HG02884 (cell line): ENCODE measurements around the gene KCNK6.

ENCODE experiments used
- ATAC-seq: cut with Tn5 transposase; IDR thresholded peaks from one replicate; pipeline ENCODE4 v1.9.1; 2021; ENCODE audit warnings: mild to moderate bottlenecking, moderate library complexity; ENCODE audit not compliant: unreplicated experiment

Gene KCNK6

DNA sequence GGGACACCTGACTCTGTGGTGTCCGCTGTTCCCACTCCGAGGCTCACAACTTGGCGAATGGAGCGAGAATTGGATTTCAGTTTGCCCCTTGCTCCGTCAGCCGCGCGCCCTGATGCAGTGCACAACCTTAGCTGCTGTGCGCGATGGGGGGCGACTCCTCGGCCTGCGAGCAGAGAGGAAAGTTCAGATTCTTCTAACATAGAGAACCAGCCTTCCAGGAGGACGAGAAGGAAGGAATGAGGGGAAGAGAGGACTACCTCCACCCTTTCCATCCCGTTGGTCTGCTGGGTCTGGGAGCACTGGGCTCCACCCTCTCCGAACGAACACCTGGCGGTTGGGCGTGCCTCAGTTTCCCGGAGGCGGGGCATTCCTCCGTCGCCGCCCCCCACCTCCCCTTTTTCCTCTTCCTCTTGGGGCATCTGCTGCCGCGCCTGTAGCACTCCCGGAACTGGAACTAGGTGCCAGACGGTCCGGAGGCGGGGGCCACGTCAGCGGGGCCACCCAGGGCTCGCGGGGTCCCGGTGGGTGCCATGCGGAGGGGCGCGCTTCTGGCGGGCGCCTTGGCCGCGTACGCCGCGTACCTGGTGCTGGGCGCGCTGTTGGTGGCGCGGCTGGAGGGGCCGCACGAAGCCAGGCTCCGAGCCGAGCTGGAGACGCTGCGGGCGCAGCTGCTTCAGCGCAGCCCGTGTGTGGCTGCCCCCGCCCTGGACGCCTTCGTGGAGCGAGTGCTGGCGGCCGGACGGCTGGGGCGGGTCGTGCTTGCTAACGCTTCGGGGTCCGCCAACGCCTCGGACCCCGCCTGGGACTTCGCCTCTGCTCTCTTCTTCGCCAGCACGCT, at the start of gene KCNK6:
KCNK6 (plus strand) TSS at position 425 of the 838 bp plus-strand sequence; CDS start at position 531, 106 bp downstream.
- no peak for ATAC-seq

DNA sequence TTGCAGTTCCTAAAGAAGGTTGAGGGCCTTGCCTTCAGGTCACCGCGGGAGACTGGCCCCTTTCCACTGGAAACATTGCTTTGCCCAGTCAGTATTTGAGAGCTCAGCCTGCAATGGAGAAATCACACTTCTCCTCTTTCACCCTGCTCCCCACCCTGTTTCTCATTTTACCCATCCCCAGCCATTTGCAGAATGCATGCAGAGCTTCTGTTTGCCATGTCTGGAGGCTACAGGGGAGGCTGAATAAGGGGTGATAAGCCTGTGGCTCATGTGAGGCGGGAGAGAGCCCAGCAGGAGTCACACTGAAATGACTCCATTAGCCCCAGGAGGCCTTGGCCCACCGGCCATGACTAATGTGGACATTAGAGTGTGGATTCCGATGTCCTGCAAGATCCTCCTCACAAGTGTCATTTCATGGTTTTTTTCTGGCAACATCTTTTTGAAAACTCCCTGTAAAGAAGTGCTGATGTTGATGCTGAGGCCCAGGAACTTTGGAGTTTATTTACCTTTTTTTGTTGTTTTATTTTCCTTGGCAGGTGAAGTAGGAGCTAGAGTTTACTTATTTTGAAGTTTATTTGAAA, 49.0 kb upstream of the KCNK6 start:
- no peak for ATAC-seq

DNA sequence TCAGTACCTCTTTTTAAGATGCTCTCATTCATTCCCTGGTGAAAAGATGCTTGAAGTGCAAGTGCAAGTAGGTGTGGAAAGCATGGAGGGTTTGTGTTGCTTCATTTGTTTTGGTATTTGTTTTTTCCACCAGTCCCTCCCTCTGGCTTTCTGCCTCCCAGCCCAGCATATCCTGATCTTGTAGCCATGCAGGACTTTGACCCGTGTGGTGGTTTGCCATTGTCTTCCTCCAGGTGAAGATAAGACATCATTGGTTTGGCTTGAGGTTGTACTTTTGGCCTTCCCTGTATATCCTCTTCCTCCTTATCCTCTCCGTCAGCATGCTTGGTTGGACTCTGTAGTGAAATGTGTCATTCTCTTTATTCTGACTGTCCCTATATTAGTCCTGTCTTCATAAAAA, 46.1 kb upstream of the KCNK6 start:
- no peak for ATAC-seq

DNA sequence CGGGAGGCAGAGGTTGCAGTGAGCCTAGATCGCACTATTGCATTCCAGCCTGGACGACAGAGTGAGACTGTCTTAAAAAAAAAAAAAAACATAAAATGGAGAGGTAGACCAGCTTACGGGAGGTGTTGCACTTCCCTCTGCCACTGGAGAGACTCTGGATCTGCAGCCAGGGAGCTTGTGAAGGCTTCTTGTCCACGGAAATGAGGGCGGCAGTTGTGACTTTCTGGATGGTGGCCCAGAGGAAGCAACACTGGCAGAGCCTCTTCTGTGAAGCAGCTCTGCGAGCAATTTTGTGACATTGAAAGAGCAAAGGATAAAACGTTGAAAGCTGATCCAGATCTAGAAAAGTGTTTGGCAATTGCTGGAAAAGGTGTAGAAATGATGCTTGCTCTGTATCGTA, 44.9 kb upstream of the KCNK6 start:
- ATAC-seq: no peak

DNA sequence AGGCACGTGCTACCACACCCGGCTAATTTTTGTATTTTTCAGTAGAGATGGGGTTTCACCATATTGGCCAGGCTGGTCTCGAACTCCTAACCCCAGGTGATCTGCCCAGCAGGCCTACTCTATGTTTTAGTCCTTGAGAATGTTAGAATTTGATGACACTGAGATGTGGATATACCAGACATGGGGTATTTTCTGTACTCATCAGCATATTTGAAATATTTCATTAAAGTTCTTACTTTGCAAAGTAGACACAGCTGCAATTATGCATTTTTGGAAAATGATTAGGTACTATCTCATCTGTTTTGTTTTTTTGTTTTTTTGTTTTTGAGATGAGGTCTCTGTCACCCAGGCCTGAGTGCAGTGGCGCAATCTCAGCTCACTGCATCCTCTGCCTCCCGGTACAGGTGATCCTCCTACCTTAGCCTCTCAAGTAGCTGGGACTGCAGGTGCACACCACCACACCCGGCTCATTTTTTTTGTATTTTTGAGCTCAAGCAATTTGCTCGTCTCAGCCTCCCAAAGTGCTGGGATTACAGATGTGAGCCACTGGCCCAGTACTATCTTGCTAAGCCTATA, 42.6 kb upstream of the KCNK6 start:
- ATAC-seq: no peak

DNA sequence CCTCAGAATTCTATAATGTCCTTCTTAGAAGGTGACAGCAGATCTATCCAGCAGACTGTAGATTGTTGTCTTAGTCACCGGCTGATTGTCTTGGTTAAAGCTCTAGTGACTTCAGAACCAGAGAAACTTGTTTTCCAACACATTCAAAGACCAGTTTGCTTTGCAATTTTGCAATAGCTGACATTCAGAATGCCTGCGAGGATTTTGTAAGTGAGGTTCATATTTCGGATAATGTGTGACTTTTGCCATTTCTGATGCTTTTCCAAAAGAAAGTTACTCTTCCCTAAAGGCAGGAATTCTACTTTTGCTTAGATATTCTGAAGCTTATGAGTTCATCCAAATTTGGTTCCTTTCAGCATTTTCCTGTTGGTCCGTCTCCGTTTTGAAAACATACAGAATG, 42.1 kb upstream of the KCNK6 start:
- no peak for ATAC-seq

DNA sequence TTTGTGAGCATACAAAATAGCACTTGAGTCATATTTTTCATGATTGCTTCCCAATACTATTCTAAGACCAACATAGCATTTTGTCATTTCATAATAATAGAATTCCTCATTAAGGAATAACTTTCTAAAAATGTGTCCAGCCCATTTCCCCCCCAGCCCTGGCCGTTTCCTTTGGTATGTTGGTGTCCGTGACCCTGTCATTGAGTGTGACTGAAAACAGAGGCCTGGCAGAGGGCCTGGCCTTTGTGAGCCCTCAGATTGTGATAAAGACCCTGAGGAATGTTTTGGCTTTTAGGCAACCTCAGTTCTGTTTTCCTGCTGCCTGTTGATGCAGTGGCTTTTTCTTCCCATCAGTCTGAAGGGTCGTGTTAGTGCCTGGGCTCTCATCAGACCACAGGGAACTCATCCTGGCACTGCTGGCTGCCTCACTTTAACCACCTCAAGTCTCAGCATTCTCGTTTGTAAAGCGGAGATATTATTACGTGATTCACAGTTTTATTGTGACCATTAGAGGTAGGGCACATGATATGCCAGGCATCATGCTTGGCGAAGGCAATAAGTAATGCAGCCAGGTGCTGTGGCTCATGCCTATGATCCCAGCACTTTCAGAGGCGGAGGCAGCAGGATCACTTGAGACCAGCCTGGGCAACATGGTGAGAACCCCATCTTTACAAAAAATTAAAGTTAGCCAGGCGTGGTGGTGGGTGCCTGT, 41.5 kb upstream of the KCNK6 start:
- no peak for ATAC-seq

DNA sequence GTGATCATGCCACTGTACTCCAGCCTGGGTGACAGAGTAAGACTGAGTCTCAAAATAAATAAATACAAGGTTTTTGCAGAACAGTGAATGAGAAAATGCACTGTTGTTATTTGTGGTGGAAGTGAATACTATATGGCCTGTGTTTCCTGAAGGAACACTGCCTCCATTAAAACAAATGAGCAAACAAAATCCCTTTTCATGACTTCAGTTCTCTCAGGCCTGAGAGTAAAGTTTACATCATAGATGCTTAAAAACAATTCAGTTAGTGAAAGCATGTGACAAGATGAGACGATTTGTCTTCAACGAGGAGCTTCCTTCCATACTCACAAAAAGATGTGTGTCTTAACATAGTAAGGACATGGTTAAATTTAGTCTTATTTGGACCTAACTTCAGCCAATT, 40.9 kb upstream of the KCNK6 start:
- no peak for ATAC-seq

DNA sequence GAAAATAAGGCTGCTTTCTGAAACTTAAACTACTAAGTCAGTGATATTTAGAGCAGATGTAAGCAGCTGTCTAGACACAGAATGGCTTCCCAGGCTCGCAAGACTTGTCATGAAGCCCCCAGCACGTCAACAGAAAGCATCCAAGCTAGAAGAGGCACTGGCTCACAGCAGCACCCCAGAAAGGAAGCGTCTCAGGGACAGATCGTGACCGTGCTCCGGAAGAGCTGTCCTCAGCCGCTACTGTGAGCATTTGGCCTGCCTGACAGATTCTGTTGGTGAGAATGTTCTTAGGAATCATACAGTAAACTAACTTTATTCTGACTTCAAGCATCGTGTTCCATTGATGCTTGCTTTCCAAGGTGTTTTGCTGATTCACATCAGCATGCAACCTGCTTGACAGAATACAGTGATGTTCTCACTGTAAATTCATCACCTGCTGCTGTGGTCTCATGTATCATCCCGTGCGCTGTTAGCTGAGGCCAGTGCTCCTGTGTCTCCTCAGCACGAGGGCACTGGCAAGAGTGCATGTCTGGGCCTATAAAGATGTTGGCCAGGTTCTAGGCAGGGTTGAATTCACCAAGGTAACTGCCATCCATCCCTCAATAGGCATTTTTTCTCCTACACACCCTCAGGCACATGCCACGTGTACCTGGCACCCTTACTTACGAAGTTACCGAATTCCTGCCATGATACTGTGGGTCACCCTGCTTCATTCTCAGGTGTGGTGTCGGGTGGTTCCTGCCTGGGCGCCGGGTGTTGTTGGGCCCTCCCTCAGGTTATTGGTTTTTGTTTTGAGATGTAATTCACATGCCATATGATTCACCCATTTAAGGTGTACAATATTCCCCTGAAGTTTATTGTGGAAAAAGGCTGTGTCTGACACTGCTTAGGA, 39.4 kb upstream of the KCNK6 start:
- no peak for ATAC-seq

DNA sequence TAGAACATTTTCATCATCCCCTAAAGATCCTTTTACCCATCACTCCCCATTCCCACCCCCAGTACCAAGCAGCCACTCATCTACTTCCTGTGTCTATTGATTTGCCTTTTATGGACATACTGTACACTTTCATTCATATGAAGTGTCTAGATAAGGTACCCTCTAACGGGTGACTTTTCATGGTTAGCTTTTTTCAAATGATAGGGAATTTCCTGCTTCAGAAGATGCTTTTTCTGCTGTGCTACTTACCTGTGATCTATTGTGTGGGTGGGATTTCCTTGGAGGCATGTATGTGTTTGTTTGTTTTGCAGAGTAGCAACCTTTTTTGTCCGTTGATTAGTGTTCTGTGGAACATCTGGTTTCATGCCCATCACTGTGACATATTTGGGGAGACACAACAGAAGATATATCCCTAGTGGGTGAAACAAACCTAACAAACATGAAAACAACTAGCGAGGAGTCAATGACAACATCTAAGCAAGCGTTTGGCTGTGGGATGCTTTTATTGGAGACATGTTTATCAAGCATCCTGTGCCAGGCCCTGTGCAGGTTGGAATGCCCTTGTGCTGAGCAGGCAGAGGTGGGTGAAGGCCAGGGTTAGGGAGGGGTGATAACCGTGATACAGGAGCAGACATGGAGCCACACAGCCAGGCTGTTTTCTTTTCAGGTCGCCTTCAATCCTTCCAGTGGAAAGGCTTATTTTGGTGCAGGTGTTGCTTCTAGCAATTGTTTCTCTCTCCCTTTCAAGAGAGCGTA, 37.7 kb upstream of the KCNK6 start:
- ATAC-seq: no peak

DNA sequence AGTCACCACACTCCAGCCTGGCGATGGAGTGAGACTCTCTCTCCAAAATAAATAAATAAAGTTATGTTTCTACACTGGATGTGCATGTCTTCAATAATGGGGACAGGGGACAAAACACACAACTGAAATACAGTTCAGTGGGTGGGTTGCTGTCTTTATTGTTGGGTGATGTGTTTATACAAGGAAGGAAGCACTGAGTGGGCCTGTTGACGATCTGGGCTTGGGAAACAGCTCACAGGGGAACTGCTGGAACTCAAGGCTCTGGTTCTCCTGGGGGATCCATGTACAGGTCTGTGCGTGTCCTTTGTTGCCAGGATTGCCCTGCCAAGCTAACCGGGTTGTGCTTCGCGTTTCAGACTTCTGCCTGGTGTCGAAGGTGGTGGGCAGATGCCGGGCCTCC, 36.4 kb upstream of the KCNK6 start:
- no peak for ATAC-seq

DNA sequence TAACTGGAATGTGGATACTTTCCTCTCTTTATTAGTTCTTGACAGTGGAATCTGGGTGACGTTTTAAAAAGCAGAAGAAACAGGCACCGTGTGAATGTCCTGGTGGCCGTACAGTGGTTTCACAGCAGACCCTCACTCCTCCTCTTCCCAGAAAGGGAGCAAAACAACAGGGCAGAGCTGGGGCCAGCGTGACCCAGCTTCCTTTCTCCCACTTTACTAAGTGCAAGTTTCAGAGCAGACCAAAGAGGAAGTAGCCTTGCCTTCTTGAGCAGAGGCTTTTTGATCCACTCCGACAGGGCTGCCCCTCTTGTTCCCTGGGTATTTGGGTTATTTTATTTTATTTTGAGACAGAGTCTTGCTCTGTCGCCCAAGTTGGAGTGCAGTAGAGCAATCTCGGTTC, 35.2 kb upstream of the KCNK6 start:
- no peak for ATAC-seq

DNA sequence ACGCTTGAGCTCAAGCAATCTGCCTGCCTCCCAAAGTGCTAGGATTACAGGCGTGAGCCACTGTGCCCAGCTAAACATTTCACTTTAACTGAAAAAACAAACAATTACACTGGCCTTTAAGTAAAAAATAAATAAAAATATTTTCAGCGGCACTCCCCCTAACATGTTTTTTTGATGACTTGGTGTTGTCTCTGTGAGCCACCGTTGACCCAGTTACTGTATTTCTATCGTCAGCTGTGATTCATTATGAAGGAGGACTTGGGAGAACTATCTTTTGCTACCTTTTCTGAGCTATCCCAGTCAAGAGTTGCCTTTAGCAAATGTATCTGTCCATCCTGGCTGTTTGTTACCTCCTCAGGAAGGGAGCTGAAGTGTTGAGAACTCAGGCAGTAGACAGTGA, 34.1 kb upstream of the KCNK6 start:
- ATAC-seq: no peak

DNA sequence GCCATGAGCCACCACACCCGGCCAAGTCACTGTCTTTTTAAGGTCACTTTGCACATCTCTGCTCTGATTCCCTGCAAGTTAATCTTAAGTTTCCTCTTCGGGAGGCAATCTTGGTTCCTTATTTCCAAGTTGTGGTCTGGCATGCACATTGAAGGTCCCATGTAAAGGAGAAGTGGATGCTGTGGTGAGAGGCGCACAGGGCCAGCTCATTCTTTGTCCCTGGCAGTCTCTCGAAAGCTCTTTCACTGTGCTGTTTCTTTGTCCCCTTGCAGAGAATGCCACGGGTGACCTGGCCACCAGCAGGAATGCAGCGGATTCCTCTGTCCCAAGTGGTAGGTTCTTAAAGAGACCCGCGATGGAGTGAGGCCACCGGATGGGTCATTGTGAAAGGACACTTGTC, 32.0 kb upstream of the KCNK6 start:
- ATAC-seq: no peak

DNA sequence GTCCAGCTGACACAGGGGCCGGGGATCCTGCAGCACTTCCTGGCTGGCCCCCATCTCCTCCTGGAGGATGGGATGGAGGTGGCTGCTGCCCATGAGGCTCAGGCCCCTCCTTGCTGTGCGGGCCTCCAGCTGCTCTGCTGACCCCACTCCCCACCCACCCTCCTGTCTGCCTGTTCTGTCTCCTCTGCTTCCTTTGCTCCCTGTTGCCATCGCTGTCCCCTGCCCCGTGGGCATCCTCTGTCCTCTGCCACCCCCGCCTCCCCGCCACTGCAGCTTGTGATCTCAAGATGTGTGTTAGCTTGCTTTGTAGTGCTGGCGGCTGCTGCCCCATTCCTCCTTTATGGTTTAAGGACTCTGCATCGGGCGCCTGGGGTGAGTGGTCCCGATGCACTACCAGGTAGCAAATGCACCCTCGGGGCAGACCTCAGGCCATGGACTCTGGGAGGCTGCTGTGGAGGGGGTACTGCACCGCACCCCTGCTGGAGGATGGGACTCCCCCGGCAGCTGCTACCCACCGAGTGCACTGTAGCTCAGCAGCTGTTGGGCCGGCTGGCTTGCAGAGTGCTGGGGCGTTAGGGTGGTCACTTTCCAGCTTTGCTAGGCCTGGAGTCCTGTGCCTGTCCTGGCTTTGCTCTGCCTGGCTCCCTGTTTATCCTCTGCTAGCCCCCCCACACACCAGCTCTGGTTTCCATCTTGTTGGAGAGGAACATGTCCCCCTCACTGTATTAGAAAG, 31.4 kb upstream of the KCNK6 start:
- ATAC-seq: no peak

DNA sequence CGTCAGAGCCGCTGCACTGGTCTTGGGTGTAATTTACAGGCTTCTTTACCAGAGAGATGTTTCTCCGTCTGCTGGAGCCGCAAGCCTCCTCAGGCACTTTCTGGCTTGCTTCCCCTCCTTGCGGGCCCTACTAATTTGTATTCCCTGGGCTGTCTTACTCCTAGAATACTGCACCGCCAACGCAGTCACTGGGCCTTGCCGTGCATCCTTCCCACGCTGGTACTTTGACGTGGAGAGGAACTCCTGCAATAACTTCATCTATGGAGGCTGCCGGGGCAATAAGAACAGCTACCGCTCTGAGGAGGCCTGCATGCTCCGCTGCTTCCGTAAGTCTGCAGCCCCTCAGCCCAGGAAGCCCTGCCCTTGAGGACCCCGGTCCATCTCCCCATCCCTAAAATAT, 29.7 kb upstream of the KCNK6 start:
- no peak for ATAC-seq

DNA sequence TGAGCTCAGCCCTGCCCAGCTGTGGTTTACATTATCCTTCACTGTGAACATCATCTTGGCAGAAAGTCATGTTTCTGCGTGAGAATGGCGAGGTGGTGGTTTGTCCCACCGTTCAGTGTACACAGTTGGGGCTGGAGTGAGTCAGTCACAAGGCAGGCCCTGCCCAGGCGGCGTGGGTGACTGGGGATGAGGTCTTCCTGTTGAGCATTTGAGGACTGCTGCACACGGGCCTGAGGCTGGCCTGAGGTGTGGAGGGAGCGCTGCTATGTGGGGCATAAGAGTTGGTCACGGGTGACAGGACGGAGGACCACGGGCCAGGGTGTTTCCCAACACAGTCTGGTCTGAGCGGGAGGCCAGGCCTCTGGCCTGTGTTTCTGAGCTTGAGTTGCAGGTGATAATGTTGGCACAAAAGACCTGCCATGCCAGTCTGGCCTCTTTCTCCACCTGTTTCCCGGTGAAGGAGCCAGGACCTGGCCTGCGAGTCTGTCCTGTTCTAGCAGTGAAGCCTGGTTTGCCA, 29.0 kb upstream of the KCNK6 start:
- ATAC-seq: no peak

DNA sequence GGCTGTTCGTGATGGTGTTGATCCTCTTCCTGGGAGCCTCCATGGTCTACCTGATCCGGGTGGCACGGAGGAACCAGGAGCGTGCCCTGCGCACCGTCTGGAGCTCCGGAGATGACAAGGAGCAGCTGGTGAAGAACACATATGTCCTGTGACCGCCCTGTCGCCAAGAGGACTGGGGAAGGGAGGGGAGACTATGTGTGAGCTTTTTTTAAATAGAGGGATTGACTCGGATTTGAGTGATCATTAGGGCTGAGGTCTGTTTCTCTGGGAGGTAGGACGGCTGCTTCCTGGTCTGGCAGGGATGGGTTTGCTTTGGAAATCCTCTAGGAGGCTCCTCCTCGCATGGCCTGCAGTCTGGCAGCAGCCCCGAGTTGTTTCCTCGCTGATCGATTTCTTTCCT, 27.8 kb upstream of the KCNK6 start:
- no peak for ATAC-seq

DNA sequence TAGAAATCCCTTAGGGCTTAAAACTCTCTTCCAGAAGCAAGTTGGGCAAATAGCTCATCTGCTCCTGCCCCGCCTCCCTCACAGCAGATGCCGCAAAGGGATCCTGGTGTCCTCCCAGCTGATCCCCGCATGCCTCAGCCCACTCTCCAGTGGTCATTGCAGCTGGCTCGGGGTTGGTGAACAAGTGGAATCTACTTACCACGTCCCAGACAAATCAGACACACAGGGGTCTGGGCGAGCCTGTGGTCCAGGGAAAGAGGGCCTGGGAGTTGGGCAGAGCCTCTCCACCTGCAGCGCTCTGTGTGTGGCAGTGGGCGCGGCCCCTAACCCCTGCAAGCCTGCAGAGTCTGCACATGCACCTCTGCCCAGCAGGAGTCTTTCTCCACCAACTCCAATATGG, 26.4 kb upstream of the KCNK6 start:
- no peak for ATAC-seq
